Neural cell (in vitro differentiated cells): Measurements from ENCODE around the gene ANXA6. TPM values are rescaled to one million over a fixed set of nuclear protein-coding genes. Genes with fewer than 3 reads are reported as not detected.

Experiments
- H2AFZ ChIP-seq: fragments of 200-600, 300-800 bp; sonication (generic), shearing (Covaris generic); 2 replicates; pipeline ENCODE4 v1.6.0; 2014; ENCODE audit warnings: low read depth, mild to moderate bottlenecking, antibody characterized with exemption, low read length, moderate library complexity
- H3F3A ChIP-seq: fragments of 200-600 bp; shearing (Covaris generic); 2 replicates; pipeline ENCODE4 v1.6.1; 2016; ENCODE audit warnings: mild to moderate bottlenecking, moderate library complexity, mixed read lengths, antibody characterized with exemption, low read length; ENCODE audit not compliant: insufficient read depth, poor library complexity, severe bottlenecking
- H3K27ac ChIP-seq: fragments of 200-600, 300-800 bp; sonication (generic), shearing (Covaris generic); 2 replicates; pipeline ENCODE4 v1.5.1; 2014; ENCODE audit warnings: mild to moderate bottlenecking, low read length, moderate library complexity
- H3K27me3 ChIP-seq: fragments of 300-800, 200-600 bp; sonication (generic), shearing (Covaris generic); 2 replicates; pipeline ENCODE4 v1.6.0; 2014; ENCODE audit warnings: mild to moderate bottlenecking, low read depth, low read length, moderate library complexity; ENCODE audit not compliant: insufficient read depth
- H3K36me3 ChIP-seq: fragments of 300-800, 200-600 bp; sonication (generic), shearing (Covaris generic); 2 replicates; pipeline ENCODE4 v1.5.1; 2014; ENCODE audit warnings: mild to moderate bottlenecking, antibody characterized with exemption, low read length, moderate library complexity; ENCODE audit not compliant: insufficient read depth
- H3K4me2 ChIP-seq: fragments of 300-800, 200-600 bp; sonication (generic), shearing (Covaris generic); 2 replicates; pipeline ENCODE4 v1.6.0; 2014; ENCODE audit warnings: mild to moderate bottlenecking, low read length
- H3K4me3 ChIP-seq: fragments of 300-800, 200-600 bp; sonication (generic), shearing (Covaris generic); 2 replicates; pipeline ENCODE4 v1.5.1; 2014; ENCODE audit warnings: mild to moderate bottlenecking, low read length, moderate library complexity
- H3K79me2 ChIP-seq: fragments of 200-600 bp; shearing (Covaris generic); replicated peaks from 2 replicates; pipeline ENCODE4 v1.6.0; 2014; ENCODE audit warnings: mild to moderate bottlenecking, low read length, moderate library complexity; ENCODE audit not compliant: insufficient read depth
- H3K9ac ChIP-seq: fragments of 300-800, 200-600 bp; sonication (generic), shearing (Covaris generic); 2 replicates; pipeline ENCODE4 v1.6.1; 2016; ENCODE audit warnings: mild to moderate bottlenecking, low read length, mixed read lengths
- H3K9me2 ChIP-seq: fragments of 200-600 bp; shearing (Covaris generic); 2 replicates; pipeline ENCODE4 v1.6.1; 2016; ENCODE audit warnings: mild to moderate bottlenecking, low read length, mixed read lengths; ENCODE audit not compliant: insufficient read depth
- H3K9me3 ChIP-seq: fragments of 200-600, 300-800 bp; sonication (generic), shearing (Covaris generic); 2 replicates; pipeline ENCODE4 v1.6.1; 2016; ENCODE audit warnings: mild to moderate bottlenecking, mixed run types, low read length, moderate library complexity, mixed read lengths
- H4K20me1 ChIP-seq: fragments of 200-600 bp; shearing (Covaris generic); 2 replicates; pipeline ENCODE4 v1.6.1; 2016; ENCODE audit warnings: mild to moderate bottlenecking, mixed run types; ENCODE audit not compliant: insufficient read depth
- EP300 ChIP-seq: fragments of 450-650 bp; conservative IDR thresholded peaks from 2 replicates; pipeline ENCODE4 v1.6.1; 2014; ENCODE audit warnings: antibody characterized with exemption, mild to moderate bottlenecking, moderate library complexity; ENCODE audit not compliant: poor library complexity, severe bottlenecking
- EZH2 ChIP-seq: fragments of 200-600, 300-800 bp; shearing (Covaris generic), sonication (generic); IDR thresholded peaks from 2 replicates; pipeline ENCODE4 v1.6.1; 2014; ENCODE audit warnings: antibody characterized with exemption, low read length, borderline replicate concordance, mild to moderate bottlenecking; ENCODE audit not compliant: insufficient read depth, poor library complexity, severe bottlenecking
- MXI1 ChIP-seq: fragments of 450-650 bp; conservative IDR thresholded peaks from 2 replicates; pipeline ENCODE4 v1.6.1; 2014; ENCODE audit warnings: antibody characterized with exemption, mild to moderate bottlenecking; ENCODE audit not compliant: poor library complexity, severe bottlenecking
- POLR2AphosphoS5 ChIP-seq: IDR thresholded peaks from 2 replicates; pipeline ENCODE4 v1.6.1; 2012
- RAD21 ChIP-seq: fragments of 450-650 bp; conservative IDR thresholded peaks from 2 replicates; pipeline ENCODE4 v1.6.1; 2014; ENCODE audit warnings: antibody characterized with exemption, mild to moderate bottlenecking, moderate library complexity
- SMC3 ChIP-seq: fragments of 450-650 bp; conservative IDR thresholded peaks from 2 replicates; pipeline ENCODE4 v1.6.1; 2014; ENCODE audit warnings: antibody characterized with exemption, mild to moderate bottlenecking, moderate library complexity; ENCODE audit not compliant: poor library complexity
- TAF1 ChIP-seq: IDR thresholded peaks from 2 replicates; pipeline ENCODE4 v1.6.1; 2012; ENCODE audit warnings: low read depth
- polyA plus RNA-seq: library from polyadenylated mRNA; depleted of rRNA; stranded (reverse); fragments of >200 nt; gene quantifications from 2 replicates; pipeline ENCODE4 v1.2.3, GENCODE V29; 2014
- TF ChIP-seq, protein P1 (sequence below): fragments of 450-650 bp; IDR thresholded peaks from 2 replicates; pipeline ENCODE4 v1.5.1; 2014; ENCODE audit warnings: antibody characterized with exemption, mild to moderate bottlenecking, moderate library complexity; ENCODE audit not compliant: poor library complexity, severe bottlenecking
- TF ChIP-seq, protein P2 (sequence below): IDR thresholded peaks from 2 replicates; pipeline ENCODE4 v1.6.1; 2012; ENCODE audit warnings: borderline replicate concordance

The ANXA6 gene
- polyA plus RNA-seq, 1 donor from 2014 or later = 27.5 TPM

DNA sequence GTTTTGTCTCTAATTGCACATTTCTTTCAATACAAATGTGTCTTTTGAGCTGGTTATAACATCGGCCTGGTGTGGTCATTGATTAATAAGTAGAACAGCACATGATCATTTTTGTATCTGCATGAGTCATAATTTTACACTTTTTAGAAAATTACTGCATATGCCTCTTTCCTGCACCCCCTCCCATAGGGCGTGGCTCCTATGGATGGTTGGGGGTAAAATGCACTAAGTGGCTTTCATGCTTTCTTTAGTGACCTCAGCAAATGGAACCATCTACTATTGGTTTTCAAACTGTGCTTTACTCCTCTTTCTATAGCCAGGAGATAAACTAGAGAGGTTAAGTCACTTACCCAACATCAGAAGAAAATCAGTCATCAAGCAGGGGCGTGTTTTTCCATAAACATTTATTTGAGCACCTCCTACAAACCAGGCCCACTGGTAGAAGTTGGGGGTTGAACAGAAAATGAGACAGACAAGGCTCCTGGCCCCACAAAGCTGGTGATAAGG, 3.8 kb downstream of the ANXA6 start:
- no peak for TF ChIP-seq RAD21
- TF ChIP-seq MXI1 = no peak
- TF ChIP-seq EZH2 = no peak
- TF ChIP-seq, protein P1, sequence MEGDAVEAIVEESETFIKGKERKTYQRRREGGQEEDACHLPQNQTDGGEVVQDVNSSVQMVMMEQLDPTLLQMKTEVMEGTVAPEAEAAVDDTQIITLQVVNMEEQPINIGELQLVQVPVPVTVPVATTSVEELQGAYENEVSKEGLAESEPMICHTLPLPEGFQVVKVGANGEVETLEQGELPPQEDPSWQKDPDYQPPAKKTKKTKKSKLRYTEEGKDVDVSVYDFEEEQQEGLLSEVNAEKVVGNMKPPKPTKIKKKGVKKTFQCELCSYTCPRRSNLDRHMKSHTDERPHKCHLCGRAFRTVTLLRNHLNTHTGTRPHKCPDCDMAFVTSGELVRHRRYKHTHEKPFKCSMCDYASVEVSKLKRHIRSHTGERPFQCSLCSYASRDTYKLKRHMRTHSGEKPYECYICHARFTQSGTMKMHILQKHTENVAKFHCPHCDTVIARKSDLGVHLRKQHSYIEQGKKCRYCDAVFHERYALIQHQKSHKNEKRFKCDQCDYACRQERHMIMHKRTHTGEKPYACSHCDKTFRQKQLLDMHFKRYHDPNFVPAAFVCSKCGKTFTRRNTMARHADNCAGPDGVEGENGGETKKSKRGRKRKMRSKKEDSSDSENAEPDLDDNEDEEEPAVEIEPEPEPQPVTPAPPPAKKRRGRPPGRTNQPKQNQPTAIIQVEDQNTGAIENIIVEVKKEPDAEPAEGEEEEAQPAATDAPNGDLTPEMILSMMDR = no peak
- TF ChIP-seq POLR2AphosphoS5 = no peak
- TF ChIP-seq TAF1 = no peak
- TF ChIP-seq SMC3 = no peak
- TF ChIP-seq, protein P2, sequence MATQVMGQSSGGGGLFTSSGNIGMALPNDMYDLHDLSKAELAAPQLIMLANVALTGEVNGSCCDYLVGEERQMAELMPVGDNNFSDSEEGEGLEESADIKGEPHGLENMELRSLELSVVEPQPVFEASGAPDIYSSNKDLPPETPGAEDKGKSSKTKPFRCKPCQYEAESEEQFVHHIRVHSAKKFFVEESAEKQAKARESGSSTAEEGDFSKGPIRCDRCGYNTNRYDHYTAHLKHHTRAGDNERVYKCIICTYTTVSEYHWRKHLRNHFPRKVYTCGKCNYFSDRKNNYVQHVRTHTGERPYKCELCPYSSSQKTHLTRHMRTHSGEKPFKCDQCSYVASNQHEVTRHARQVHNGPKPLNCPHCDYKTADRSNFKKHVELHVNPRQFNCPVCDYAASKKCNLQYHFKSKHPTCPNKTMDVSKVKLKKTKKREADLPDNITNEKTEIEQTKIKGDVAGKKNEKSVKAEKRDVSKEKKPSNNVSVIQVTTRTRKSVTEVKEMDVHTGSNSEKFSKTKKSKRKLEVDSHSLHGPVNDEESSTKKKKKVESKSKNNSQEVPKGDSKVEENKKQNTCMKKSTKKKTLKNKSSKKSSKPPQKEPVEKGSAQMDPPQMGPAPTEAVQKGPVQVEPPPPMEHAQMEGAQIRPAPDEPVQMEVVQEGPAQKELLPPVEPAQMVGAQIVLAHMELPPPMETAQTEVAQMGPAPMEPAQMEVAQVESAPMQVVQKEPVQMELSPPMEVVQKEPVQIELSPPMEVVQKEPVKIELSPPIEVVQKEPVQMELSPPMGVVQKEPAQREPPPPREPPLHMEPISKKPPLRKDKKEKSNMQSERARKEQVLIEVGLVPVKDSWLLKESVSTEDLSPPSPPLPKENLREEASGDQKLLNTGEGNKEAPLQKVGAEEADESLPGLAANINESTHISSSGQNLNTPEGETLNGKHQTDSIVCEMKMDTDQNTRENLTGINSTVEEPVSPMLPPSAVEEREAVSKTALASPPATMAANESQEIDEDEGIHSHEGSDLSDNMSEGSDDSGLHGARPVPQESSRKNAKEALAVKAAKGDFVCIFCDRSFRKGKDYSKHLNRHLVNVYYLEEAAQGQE = no peak
- no peak for TF ChIP-seq EP300

DNA sequence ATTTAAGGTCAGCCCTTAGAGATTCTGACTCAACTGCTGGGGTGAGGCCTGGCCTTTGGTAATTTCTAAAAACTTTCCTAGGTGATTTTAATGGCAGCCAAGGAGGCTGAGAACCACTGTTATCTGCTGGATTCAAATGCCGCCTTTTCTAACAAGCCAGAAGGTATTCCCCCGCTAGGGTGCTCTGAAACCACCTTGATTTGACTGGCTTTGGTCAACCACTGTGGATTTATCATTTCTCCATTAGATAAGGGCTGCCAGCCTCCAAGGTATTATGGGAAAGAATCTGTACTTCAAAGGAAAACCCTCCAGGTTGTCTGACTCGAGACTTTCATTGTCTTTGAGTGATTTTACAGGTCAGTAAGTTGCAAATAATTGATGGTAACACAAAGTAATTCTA, 4.3 kb downstream of the ANXA6 start:
- H3K79me2 ChIP-seq = peaks cover 50% of the 10 kb centered on the region
- H3K9me3 ChIP-seq = no peaks in the 10 kb centered on the region
- H3K27me3 ChIP-seq = no peaks in the 10 kb centered on the region
- H2AFZ ChIP-seq = no peak overlapping the region
- no peak overlapping the region for H3K9ac ChIP-seq
- TF ChIP-seq MXI1 (no peak), EZH2 (no peak), SMC3 (no peak), RAD21 (no peak), EP300 (no peak), POLR2AphosphoS5 (no peak), TAF1 (no peak)
- TF ChIP-seq, protein P2 = no peak
- TF ChIP-seq, protein P1 = no peak
- H3K4me2 ChIP-seq = no peak overlapping the region
- no peak overlapping the region for H3K4me3 ChIP-seq
- H3K36me3 ChIP-seq = no peaks in the 10 kb centered on the region
- no peaks in the 10 kb centered on the region for H4K20me1 ChIP-seq
- peak overlapping the region; percentile 21 for H3K27ac ChIP-seq
- H3K9me2 ChIP-seq = no peaks in the 10 kb centered on the region
- H3F3A ChIP-seq = peaks cover 13% of the 10 kb centered on the region

More for the DNA sequence above, 3.8 kb downstream of the ANXA6 start:
- no peaks in the 10 kb centered on the region for H3K27me3 ChIP-seq
- no peak overlapping the region for H3K27ac ChIP-seq
- peaks cover 55% of the 10 kb centered on the region for H3K79me2 ChIP-seq
- H4K20me1 ChIP-seq = no peaks in the 10 kb centered on the region
- H3F3A ChIP-seq = peaks cover 13% of the 10 kb centered on the region
- no peaks in the 10 kb centered on the region for H3K9me3 ChIP-seq
- no peak overlapping the region for H3K9ac ChIP-seq
- H3K9me2 ChIP-seq = no peaks in the 10 kb centered on the region
- no peak overlapping the region for H3K4me2 ChIP-seq
- no peak overlapping the region for H2AFZ ChIP-seq
- H3K36me3 ChIP-seq = no peaks in the 10 kb centered on the region
- no peak overlapping the region for H3K4me3 ChIP-seq
